M059J (cell line): ENCODE measurements around the gene LMAN2L. TPM values are rescaled to one million over a fixed set of nuclear protein-coding genes. Genes with fewer than 3 reads are reported as not detected.

ENCODE experiments used
- DNase-seq: peaks from one replicate; pipeline ENCODE4 v3.0.0-alpha.2; 2012; ENCODE audit warnings: low read depth
- total RNA-seq: library from RNA; depleted of rRNA; stranded (reverse); fragments of >200 nt; shearing (Covaris generic); gene quantifications from 2 replicates; pipeline ENCODE4 v1.2.3, GENCODE V29; 2014; rRNA removed

The LMAN2L gene
- total RNA-seq, 1 experiment from 2014 or later, result 65.3 TPM

DNA sequence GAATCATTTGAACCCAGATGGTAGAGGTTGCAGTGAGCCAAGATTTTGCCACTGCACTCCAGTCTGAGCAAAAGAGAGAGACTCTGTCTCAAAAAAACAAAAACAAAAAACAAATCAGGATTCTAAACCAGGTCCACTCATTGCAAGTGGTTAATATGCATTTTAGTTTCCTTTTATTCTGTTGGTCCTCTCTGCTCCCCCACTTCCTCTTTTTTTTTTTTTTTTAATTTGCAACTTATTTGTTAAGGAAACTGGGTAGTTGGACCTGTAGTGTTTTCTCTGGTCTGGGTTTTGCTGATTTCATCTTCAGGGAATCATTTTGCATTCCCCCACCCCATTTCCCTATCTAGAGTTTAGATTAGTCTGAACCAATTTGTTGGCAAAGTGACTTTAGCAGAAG, 83.3 kb downstream of the LMAN2L start:
- no peak for DNase-seq

Other genes with a start within 250 kb of the LMAN2L start
- gene NEURL3, start 234.7 kb downstream of the LMAN2L start, total RNA-seq, result 0.59 and 1.1 TPM in 2 replicates
- gene ARID5A, start 203.3 kb downstream of the LMAN2L start, total RNA-seq, result 7.0 and 15.1 TPM in 2 replicates
- gene KANSL3, start 101.8 kb downstream of the LMAN2L start, total RNA-seq, result 28.9 and 45.2 TPM in 2 replicates
- gene FER1L5, start 97.3 kb downstream of the LMAN2L start, total RNA-seq, result 0.39 TPM in 1 of 2 replicates, not detected in the other
- gene CNNM4, start 20.8 kb upstream of the LMAN2L start, total RNA-seq, result 5.2 and 14.6 TPM in 2 replicates
- gene CNNM3, start 76.2 kb upstream of the LMAN2L start, total RNA-seq, result 5.9 and 6.1 TPM in 2 replicates
- 0.20 TPM in 1 of 2 replicates, not detected in the other for gene ANKRD23, start 104.0 kb upstream of the LMAN2L start, total RNA-seq
- gene ANKRD39, start 118.0 kb upstream of the LMAN2L start, total RNA-seq, result 7.2 and 11.9 TPM in 2 replicates
- 6.5 and 14.2 TPM in 2 replicates for gene SEMA4C, start 130.0 kb upstream of the LMAN2L start, total RNA-seq
- not detected in 2 replicates for gene FAM178B, start 246.5 kb upstream of the LMAN2L start, total RNA-seq